Ascending aorta (tissue), 2 donors: ENCODE data around the gene ITGB3BP. TPM values are rescaled to one million over a fixed set of nuclear protein-coding genes. Genes with fewer than 3 reads are reported as not detected.
"Not testable (repeated sequence)": the region's sequence is repeated elsewhere in the genome, so short reads cannot be mapped to it uniquely, and the experiment has no call there.

Source experiments
- DNase-seq, 2 donors: peaks; one replicate each; pipeline ENCODE4 v3.0.0-alpha.2; 2019; ENCODE audit warnings: low spot score in 2 of 2
- H3K27ac ChIP-seq, 2 donors: fragments of 200-600 bp; sonication (generic); one replicate each; pipeline ENCODE4 v1.5.1; 2016 to 2017; ENCODE audit warnings: mild to moderate bottlenecking in 1 of 2
- H3K27me3 ChIP-seq: fragments of 200-600 bp; sonication (generic); one replicate; pipeline ENCODE4 v1.5.1; 2017
- H3K36me3 ChIP-seq, 2 donors: fragments of 200-600 bp; sonication (generic); one replicate each; pipeline ENCODE4 v1.5.1; 2016
- H3K4me1 ChIP-seq, 2 donors: fragments of 200-600 bp; sonication (generic); one replicate each; pipeline ENCODE4 v1.5.1; 2016 to 2017; ENCODE audit warnings: mild to moderate bottlenecking in 1 of 2
- H3K4me3 ChIP-seq, 2 donors: fragments of 200-600 bp; sonication (generic); one replicate each; pipeline ENCODE4 v1.5.1; 2016 to 2017; ENCODE audit warnings: mild to moderate bottlenecking in 1 of 2
- H3K9me3 ChIP-seq, 2 donors: fragments of 200-600 bp; sonication (generic); one replicate each; pipeline ENCODE4 v1.5.1; 2016
- CTCF ChIP-seq, 3 experiments: fragments of 200-600 bp in 2 of 3; fragments of 450-650 bp in 1 of 3; sonication (generic) in 2 of 3; IDR thresholded peaks; one replicate each; pipeline ENCODE4 v1.5.1; 2016 to 2019; ENCODE audit warnings: antibody characterized with exemption in 3 of 3, mild to moderate bottlenecking in 1 of 3, moderate library complexity in 1 of 3
- intact Hi-C: fragments of 100-400 bp; cut with DNase I; formaldehyde crosslinking; loops from one replicate; pipeline ENCODE4 v1.15.1; 2023
- total RNA-seq: library from RNA; depleted of rRNA; stranded (reverse); fragments of >200 nt; gene quantifications from one replicate; pipeline ENCODE4 v1.1.0, GENCODE V29; 2016

The ITGB3BP gene
- total RNA-seq, 1 donor from 2014 or later = 4.2 TPM

- Histone ChIP-seq H3K27me3 (no peaks in the 10 kb centered on the region), H3K36me3 (no peaks in the 10 kb centered on the region), H3K4me1 (no peaks in the 10 kb centered on the region), H3K9me3 (no peaks in the 10 kb centered on the region), H3K27ac (no peak overlapping the region), H3K4me3 (no peak overlapping the region)
- no peak for DNase-seq
- intact Hi-C loops = no loop called here
- no peak for TF ChIP-seq CTCF (IDR thresholded peaks at IDR 0.05)
Observed at GRCh38 chr1:63475761-63476160, 47.3 kb downstream of the ITGB3BP start.

- H3K4me3 ChIP-seq, DNase-seq, H3K27me3 ChIP-seq, intact Hi-C loops, H3K9me3 ChIP-seq, H3K36me3 ChIP-seq, H3K4me1 ChIP-seq, H3K27ac ChIP-seq: not testable (repeated sequence)
Observed at GRCh38 chr1:63468683-63469082, 54.3 kb downstream of the ITGB3BP start.

DNA sequence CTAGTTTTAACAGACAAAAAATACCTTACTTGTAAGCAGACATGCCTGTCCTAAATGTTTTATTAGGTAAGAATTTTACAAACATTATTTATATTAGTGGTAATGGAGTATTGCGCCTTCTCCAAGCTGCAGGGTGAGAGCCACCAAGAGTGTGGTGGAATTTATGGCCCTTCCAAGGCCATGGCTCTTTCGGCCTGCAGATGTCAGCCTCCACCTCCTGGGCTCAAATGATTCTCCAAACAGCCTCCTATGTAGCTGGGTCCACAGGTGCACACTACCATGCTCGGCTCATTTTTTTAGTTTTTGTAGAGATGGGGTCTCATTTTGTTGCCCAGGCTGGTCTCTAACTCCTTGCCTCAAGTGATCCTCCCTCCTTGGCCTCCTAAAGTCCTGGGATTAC is 56.3 kb downstream of the ITGB3BP start:
- intact Hi-C loops = no loop called here
- no peak overlapping the region for H3K27ac ChIP-seq

GRCh38 chr1:63466181-63466580 is 56.8 kb downstream of the ITGB3BP start:
- TF ChIP-seq CTCF (IDR thresholded peaks at IDR 0.05) = no peak
- no peaks in the 10 kb centered on the region for H3K4me1 ChIP-seq
- H3K36me3 ChIP-seq = no peaks in the 10 kb centered on the region
- no peak for DNase-seq
- intact Hi-C loops = no loop called here
- H3K27ac ChIP-seq = no peak overlapping the region
- H3K9me3 ChIP-seq = peaks cover 8 to 11% of the 10 kb centered on the region in 2 donors
- no peak overlapping the region for H3K4me3 ChIP-seq
- no peaks in the 10 kb centered on the region for H3K27me3 ChIP-seq

More for the DNA sequence above, 56.3 kb downstream of the ITGB3BP start:
- Histone ChIP-seq H3K27me3 (no peaks in the 10 kb centered on the region), H3K4me1 (no peaks in the 10 kb centered on the region), H3K4me3 (no peak overlapping the region), H3K36me3 (no peaks in the 10 kb centered on the region), H3K9me3 (peaks cover 4 to 8% of the 10 kb centered on the region in 2 donors)
- DNase-seq = no peak
- no peak for TF ChIP-seq CTCF (IDR thresholded peaks at IDR 0.05)

DNA sequence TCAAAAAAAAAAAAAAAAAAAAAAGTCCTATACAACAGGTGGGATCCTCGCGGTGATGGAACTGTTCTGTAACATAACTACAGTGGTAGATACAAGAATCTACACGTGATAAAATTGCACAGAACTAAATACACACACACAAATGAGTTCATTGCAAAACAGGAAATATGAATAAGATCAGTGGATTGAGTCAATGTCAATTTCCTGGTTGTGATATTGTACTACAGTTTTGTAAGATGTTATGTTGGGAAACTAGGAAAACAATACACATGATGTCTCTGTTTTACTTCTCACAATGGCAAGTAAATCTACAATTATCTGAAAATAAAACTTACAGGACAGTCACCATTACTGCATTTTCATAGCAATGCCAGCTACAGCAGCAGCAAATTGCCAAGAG is 59.8 kb downstream of the ITGB3BP start:
- Histone ChIP-seq H3K9me3 (peaks cover 8 to 11% of the 10 kb centered on the region in 2 donors), H3K36me3 (no peaks in the 10 kb centered on the region), H3K27ac (no peak overlapping the region), H3K4me3 (no peak overlapping the region), H3K4me1 (no peaks in the 10 kb centered on the region), H3K27me3 (no peaks in the 10 kb centered on the region)
- intact Hi-C loops = no loop called here
- no peak for DNase-seq
- no peak for TF ChIP-seq CTCF (IDR thresholded peaks at IDR 0.05)

DNA sequence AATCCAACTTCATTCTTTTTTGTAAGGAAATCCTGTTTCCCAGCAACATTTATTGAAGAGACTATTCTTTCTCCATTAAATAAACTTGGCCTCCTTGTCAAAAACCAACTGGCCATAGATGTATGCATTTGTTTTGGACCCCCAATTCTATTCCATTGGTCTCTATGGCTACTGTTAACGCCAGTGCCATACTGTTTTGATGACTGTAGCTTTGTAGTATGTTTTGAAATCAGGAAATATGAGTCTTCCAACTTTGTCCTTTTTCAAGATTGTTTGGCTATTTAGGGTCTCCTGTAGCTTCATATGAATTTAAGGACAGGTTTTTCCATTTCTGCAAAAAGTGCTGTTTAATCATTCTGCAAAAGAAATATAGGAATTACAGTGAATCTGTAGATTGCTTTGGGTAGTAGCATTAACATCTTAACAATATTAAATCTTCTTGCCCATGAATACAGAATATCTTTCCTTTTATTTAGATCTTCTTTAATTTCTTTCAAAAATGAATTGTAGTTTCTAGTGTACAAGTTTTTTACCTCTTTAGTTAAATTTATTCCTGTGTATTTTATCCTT is 61.3 kb downstream of the ITGB3BP start:
- H3K4me3 ChIP-seq = no peak overlapping the region
- intact Hi-C loops = no loop called here
- H3K9me3 ChIP-seq = peaks cover 8 to 11% of the 10 kb centered on the region in 2 donors
- DNase-seq = no peak
- no peaks in the 10 kb centered on the region for H3K36me3 ChIP-seq
- no peaks in the 10 kb centered on the region for H3K27me3 ChIP-seq
- no peaks in the 10 kb centered on the region for H3K4me1 ChIP-seq
- no peak for TF ChIP-seq CTCF (IDR thresholded peaks at IDR 0.05)
- no peak overlapping the region for H3K27ac ChIP-seq
